SH-SY5Y (cell line): Measurements from ENCODE around the gene NFATC2IP.
A peak's percentile ranks its signal among the peaks of the same experiment; 100 is the strongest.

Experiments used
- GATA2 ChIP-seq: IDR thresholded peaks from 2 replicates; pipeline ENCODE4 v1.6.1; 2011; ENCODE audit warnings: mild to moderate bottlenecking, low read depth, low read length
- GATA3 ChIP-seq: IDR thresholded peaks from 2 replicates; pipeline ENCODE4 v1.6.1; 2011; ENCODE audit warnings: low read depth, mild to moderate bottlenecking, low read length, moderate library complexity

NFATC2IP gene

DNA sequence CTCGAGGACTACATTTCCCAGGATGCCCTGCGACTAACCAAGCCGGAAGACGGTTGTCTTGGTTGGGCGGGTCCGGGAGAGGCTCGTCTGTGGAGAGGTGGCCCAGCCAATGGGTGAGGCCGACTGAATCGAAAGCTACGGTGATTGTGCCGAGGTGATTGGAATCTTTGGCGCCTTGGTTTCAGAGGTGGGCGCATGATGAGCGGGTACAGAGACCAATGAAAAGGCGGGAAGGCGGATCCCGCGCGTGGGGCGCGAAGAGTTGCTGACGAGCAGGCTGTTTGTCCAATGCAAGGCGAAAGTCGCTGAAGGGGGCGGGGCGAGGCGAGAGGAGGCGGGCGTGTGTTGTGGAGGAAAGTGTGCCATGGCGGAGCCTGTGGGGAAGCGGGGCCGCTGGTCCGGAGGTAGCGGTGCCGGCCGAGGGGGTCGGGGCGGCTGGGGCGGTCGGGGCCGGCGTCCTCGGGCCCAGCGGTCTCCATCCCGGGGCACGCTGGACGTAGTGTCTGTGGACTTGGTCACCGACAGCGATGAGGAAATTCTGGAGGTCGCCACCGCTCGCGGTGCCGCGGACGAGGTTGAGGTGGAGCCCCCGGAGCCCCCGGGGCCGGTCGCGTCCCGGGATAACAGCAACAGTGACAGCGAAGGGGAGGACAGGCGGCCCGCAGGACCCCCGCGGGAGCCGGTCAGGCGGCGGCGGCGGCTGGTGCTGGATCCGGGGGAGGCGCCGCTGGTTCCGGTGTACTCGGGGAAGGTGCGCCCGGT lies at the start of gene NFATC2IP:
Gene NFATC2IP, plus strand, starts transcription at position 290 of the 762 bp plus-strand sequence. Its CDS starts 75 bp downstream, at position 365.
- TF ChIP-seq GATA2 (peak; percentile 92), GATA3 (no peak)

DNA sequence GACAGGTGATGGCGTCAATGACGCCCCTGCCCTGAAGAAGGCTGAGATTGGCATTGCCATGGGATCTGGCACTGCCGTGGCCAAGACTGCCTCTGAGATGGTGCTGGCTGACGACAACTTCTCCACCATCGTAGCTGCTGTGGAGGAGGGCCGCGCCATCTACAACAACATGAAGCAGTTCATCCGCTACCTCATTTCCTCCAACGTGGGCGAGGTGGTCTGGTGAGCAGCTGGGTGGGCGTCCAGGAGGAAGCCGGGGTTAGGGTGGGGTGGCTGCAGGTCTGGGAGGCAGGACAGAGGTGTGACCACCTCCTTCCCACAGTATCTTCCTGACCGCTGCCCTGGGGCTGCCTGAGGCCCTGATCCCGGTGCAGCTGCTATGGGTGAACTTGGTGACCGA lies 48.9 kb upstream of the NFATC2IP start:
- TF ChIP-seq GATA2: no peak
- no peak for TF ChIP-seq GATA3

DNA sequence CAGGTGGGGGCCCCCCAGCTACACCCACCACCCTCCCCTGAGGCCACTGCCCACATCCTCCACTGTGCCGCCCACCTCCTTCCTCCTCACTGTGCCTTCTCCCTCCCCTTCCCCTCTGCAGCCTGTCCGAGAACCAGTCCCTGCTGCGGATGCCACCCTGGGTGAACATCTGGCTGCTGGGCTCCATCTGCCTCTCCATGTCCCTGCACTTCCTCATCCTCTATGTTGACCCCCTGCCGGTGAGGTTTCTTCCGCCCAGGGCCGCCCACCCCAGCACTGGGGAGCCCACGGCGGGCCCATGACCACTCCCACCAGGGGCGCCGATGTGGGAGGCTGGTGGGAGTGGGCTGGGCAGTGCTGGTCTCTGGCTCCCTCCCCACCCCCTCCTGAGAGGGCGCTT lies 47.8 kb upstream of the NFATC2IP start:
- TF ChIP-seq GATA3: no peak
- no peak for TF ChIP-seq GATA2

DNA sequence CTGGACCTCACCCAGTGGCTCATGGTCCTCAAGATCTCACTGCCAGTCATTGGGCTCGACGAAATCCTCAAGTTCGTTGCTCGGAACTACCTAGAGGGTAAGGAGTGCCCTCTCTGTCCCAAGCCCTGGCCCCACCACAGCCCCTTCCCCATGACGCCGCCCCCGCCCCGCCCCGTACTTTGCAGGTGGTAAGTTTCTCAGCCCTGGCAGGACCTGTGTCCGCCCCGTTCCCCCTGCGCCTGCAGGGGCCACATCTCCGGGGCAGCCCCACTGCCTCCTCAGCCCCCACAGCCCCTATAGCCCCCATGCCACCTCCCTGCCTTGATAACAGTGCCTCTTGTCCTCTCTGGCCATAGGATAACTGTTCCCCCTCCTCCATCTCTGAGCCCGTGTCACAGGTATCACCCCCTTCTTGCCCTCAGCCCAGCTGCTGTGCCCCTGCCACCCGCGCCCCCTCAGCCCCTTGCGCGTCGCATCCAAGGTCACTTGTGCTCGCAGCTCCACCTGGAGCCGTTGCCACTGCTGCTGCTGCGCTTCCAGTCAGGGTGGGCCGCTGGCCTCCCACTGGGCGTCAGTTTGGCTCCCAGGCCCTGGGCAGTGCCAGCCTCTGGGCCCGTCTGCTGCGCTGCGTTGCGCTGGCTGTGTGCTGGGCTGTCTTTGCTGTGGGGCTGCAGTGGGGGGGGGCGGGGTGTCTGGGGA lies 47.2 kb upstream of the NFATC2IP start:
- TF ChIP-seq GATA2: no peak
- no peak for TF ChIP-seq GATA3

DNA sequence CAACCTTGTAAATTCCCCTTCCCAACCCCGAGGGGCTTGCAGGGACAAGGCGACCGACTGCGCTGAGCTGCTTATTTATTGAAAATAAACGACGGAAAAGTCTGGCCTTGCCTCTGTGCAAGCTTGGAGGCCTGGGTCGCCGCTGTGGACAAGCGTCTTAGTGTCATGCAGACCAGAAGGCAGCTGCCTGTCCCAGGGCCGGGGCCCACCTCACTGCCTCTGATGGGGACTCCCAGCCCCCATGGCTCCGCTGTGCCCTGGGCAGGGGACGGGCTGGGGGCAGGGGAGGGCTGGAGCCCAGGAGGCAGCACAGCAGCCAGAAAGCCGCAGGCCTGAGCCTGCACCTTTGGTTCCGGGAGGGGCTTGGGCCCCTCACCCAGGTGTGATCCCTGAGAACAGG lies 46.4 kb upstream of the NFATC2IP start:
- TF ChIP-seq GATA2 (no peak), GATA3 (no peak)

DNA sequence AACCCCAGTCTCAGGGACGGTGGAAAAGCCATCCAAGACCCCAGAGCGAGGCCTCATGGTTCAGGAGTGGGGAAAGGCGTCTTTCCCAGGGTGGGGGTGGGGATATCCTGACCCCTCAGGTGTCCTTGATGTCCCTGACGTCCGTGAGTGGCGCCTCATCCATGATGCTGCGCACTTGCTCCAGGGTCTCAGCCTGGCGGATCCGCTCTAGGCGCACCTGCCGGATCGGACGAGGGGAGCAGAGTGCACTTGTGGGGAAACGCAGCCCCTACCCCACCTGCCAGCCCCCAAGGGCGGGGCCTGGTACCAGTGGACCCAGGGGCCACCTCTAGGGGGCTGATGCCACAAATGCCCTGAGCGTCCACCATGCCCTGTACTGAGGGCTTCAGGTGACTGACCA lies 45.9 kb upstream of the NFATC2IP start:
- TF ChIP-seq GATA2 (no peak), GATA3 (no peak)

DNA sequence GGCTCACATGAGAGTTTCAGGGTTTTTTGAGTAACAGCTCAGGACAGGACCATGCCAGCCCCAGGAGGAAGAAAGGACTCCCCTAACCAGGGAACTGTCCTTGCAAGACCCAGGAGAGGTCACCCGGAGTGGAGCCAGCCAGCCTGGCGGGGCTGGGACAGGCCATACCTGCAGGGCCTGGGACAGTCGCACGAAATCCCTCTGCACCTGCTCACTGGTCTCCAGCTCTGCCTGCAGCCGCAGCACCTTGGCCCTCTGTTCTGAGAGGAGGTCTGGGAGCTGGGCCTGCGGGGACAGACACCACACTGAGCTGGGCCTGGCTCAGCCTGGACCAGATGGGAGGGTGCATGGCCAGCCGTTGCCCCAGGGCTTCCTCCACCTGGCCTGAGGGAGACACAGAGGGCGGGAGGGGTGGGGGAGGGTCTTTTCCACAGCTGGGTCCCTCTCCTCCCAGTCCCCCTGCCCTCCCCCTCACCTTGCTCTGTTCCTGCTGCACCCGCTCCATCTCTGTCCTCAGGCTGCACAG lies 45.4 kb upstream of the NFATC2IP start:
- TF ChIP-seq GATA2: no peak
- TF ChIP-seq GATA3: no peak

DNA sequence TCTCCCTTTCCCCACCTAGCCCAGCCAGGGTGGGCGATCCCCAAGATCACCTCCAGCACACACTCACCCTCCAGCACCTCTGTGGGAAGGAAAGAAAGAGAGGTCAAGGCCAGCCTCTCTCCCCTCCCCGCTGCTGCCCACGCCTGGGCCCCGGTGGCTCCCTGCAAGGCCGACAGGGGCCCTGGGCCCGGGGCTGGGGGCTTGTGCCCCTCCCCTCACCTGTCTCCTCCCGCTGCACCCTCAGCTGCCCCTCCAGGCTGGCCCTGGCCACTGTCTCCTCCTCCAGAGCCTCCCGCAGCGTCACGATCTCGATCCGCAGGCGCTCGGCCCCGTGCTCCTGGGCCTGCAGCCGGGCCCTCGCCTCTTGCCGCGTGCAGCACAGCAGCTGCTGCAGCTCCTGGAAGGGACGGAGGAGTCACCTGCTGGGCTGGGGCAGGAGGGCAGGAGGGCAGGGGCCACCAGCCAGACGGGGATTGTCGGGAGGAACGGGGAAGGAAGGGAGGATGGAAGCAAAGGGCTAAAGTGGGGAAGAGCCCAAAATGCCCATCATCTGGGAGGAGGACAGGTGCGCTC lies 44.9 kb upstream of the NFATC2IP start:
- no peak for TF ChIP-seq GATA2
- no peak for TF ChIP-seq GATA3

DNA sequence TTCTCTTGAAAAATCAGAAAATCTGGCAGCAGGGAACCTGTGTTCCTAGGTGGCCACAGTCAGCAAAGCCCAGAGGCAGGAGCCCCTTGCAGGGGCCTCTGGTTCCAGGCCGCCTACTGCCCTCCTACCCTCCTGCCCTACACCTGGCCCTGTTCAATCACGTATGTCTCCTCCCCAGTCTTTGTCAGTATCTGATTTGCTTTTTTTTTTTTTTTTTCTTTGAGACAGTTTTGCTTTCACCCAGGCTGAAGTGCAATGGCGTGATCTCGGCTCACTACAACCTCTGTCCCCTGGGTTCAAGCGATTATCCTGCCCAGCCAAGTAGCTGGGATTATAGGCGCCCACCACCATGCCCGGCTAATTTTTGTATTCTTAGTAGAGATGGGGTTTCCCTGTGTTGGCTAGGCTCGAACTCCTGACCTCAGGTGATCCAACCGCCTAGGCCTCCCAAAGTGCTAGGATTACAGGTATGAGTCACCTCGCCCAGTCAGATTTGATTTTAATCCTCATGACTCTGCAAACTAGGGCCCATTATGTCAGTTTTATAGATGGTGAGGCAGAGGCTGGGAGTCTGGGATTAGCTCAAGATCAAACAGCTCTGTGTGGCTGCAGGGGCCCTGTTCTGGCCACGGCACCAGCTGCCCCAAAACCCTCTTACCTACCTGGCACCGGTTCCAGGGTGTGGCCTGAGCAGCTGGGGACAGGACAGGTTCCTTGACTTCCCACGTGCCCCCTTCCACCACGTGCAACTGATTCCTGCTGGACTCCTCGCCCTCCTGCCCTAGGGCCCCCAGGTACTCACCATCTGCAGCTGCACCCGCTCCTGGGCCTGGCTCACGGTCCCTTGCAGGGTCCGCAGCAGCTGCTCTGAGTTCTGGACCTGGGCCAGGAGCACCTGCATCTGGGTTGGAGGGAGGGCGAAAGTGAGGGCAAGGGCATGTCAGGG lies 40.4 kb upstream of the NFATC2IP start:
- TF ChIP-seq GATA2 (no peak), GATA3 (no peak)

DNA sequence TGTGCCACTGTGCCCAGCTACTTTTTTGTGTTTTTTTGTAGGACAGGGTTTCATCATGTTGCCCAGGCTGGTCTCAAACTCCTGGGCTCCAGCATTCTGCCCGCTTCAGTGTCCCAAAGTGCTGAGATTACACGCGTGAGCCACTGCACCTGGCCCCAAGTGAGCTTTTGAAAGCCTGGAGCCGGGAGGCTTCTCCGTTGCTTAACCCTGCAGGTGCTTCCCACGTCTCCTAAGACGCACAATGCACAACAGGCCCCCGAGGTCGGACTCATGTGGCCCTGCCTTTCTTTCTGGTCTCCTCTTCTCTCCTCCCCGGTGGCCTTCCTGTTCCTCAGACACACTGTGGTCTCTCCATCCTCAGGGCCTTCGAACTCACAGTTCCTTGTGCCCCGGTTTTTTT lies 38.2 kb upstream of the NFATC2IP start:
- TF ChIP-seq GATA2: no peak
- TF ChIP-seq GATA3: no peak

DNA sequence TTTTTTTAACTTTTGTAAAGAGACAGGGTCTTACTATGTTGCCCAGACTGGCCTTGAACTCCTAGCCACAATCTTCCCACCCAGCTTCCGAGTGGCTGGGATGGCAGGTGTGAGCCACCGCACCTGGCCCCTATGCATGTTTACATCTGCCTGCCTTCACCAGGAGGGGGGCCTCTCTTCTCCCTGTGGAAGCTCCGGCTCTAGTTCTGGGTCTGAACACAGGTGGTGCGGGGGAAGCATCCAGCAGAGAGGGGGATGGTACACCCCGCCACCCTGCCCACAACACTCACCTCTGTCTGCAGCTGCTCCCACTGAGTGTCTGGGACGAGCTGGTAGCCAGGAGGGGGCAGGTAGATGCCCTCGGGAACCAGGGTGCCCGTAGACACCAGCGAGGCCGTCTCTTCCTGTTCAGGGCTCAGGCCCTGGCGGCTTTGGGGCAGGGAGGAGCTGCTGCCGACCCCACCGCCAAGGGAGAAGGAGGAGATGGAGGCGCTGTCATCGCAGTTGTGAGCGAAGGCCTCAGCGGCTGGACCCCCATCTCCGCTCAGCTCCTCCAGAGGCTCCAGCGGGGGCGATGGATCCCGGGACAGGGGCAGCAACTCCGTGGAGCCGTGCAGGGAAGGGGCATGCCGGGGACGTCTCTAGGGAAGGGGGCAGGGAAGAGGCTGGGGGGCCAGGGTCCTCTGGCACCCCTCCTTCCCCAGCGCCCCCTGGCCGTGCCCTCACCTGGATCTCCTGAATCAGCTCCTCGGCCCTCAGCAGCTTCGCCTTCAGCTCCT lies 36.6 kb upstream of the NFATC2IP start:
- TF ChIP-seq GATA3 (no peak), GATA2 (no peak)

DNA sequence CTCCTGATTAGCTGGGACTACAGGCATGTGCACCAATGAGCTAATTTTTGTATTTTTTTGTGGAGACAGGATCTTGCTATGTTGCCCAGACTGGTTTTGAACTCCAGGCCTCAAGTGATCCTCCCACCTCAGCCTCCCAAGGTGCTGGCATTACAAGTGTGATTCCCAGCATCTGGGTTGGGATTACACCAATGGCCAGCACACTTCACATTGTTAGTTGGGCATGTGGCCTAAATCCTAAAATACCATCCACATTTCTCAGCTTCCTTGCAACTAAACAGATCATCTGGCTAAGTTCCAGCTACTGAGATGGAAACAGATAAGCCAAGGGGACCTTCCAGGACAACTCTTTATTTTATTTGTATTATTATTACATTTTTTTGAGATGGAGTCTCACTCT lies 35.6 kb upstream of the NFATC2IP start:
- TF ChIP-seq GATA2: no peak; the same call in 1 of the 2 replicates
- no peak for TF ChIP-seq GATA3

DNA sequence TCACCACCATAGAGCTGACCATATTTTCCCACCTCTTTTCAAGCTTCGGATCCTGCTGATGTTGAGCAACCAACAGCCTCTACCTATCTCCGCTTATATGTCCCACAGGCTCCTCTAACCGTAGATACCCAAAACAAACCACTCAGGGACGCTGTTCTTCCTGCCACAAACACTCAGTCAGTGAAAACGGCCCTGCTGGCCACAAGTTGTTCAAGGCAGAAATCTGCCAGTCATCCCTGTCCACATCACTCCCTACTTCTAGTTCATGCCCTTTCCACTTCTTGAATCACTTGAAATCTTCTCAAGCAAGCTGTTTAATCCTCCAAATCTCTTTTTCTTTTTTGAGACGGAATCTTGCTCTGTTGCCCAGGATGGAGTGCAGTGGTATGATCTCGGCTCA lies 33.6 kb upstream of the NFATC2IP start:
- TF ChIP-seq GATA2 (no peak), GATA3 (no peak)
